Left lung (tissue), 10 donors: ENCODE data around the gene PAM16. TPM values are rescaled to one million over a fixed set of nuclear protein-coding genes. Genes with fewer than 3 reads are reported as not detected.

Experiments
- ATAC-seq: fragments of 200-7000 bp; cut with Tn5 transposase; one replicate; pipeline ENCODE4 v1.9.1; 2020; ENCODE audit warnings: moderate library complexity
- DNase-seq, 4 donors: peaks; one replicate each; pipeline ENCODE4 v3.0.0-alpha.2; 2013 to 2020
- H3K27ac ChIP-seq, 2 donors: fragments of 200-600 bp; sonication (generic) in 1 of 2; one replicate each; pipeline versions ENCODE4 v1.5.0 to v1.8.0; 2020 to 2021
- H3K27me3 ChIP-seq, 2 donors: fragments of 200-600 bp; sonication (generic) in 1 of 2; one replicate each; pipeline versions ENCODE4 v1.5.0 to v1.8.0; 2020 to 2021
- H3K36me3 ChIP-seq, 2 donors: fragments of 200-600 bp; sonication (generic) in 1 of 2; one replicate each; pipeline versions ENCODE4 v1.5.0 to v1.8.0; 2020 to 2021
- H3K4me1 ChIP-seq, 2 donors: fragments of 200-600 bp; one replicate each; pipeline ENCODE4 v1.8.0; 2021
- H3K4me3 ChIP-seq, 2 donors: fragments of 200-600 bp; sonication (generic) in 1 of 2; one replicate each; pipeline versions ENCODE4 v1.5.0 to v1.8.0; 2020 to 2021; ENCODE audit warnings: mild to moderate bottlenecking in 1 of 2
- H3K9me3 ChIP-seq, 2 donors: fragments of 200-600 bp; sonication (generic) in 1 of 2; one replicate each; pipeline versions ENCODE4 v1.5.0 to v1.8.0; 2020 to 2021
- CTCF ChIP-seq, 2 donors: fragments of 200-600 bp; sonication (generic) in 1 of 2; IDR thresholded peaks; one replicate each; pipeline versions ENCODE4 v1.5.0 to v1.8.0; 2021; ENCODE audit warnings: antibody characterized with exemption in 2 of 2
- intact Hi-C, 2 donors: fragments of 100-400 bp; cut with DNase I; formaldehyde crosslinking; loops; one replicate each; pipeline versions ENCODE4 v1.11.2 to v1.14.2; 2022
- polyA plus RNA-seq, 6 donors: library from polyadenylated mRNA; unstranded; fragments of 120-200 nt; gene quantifications; one replicate each; pipeline ENCODE4 v1.2.1, GENCODE V29; 2013; ENCODE audit not compliant: insufficient read length in 6 of 6
- total RNA-seq, 2 donors: library from RNA; stranded (reverse); fragmentation: NEBNext Ultra II Directional; extraction: Animal tissue kit (Norgen Biotek cat#: 25700); gene quantifications; one replicate each; pipeline ENCODE4 v1.2.1, GENCODE V29; 2021
- donor health status: DM: no; HTN: yes; CAD: no.
- donor health status: DM: no; HTN: no; CAD: no.

PAM16 gene
- total and polyA plus RNA-seq, 8 donors, result 19.1 to 44.6 (median 29.8) TPM

GRCh38 chr16:4382795-4383357 lies 31.8 kb upstream of the PAM16 start:
- Histone ChIP-seq H3K9me3 (no peaks in the 10 kb centered on the region), H3K27me3 (no peaks in the 10 kb centered on the region), H3K4me1 (peaks cover 0 to 17% of the 10 kb centered on the region in 2 donors), H3K4me3 (no peak overlapping the region), H3K36me3 (peaks cover 0 to 95% of the 10 kb centered on the region in 2 donors), H3K27ac (no peak overlapping the region)
- intact Hi-C loops, result no loop called here
- no peak for TF ChIP-seq CTCF (IDR thresholded peaks at IDR 0.05)
- no peak for ATAC-seq
- DNase-seq, result no peak

- Histone ChIP-seq H3K4me1 (peaks cover 0 to 20% of the 10 kb centered on the region in 2 donors), H3K27ac (no peak overlapping the region), H3K27me3 (no peaks in the 10 kb centered on the region), H3K9me3 (no peaks in the 10 kb centered on the region), H3K4me3 (no peak overlapping the region), H3K36me3 (peaks cover 0 to 93% of the 10 kb centered on the region in 2 donors)
- DNase-seq (no peak), ATAC-seq (no peak)
- TF ChIP-seq CTCF (IDR thresholded peaks at IDR 0.05), result no peak
- intact Hi-C loops, result no loop called here
Observed at GRCh38 chr16:4381935-4382794, 31.0 kb upstream of the PAM16 start.

GRCh38 chr16:4381072-4381934 lies 30.2 kb upstream of the PAM16 start:
- peaks cover 7 to 29% of the 10 kb centered on the region in 2 donors for H3K4me1 ChIP-seq
- ATAC-seq (no peak), DNase-seq (no peak)
- peaks cover 0 to 84% of the 10 kb centered on the region in 2 donors for H3K36me3 ChIP-seq
- no peak overlapping the region for H3K27ac ChIP-seq
- no peaks in the 10 kb centered on the region for H3K27me3 ChIP-seq
- TF ChIP-seq CTCF (IDR thresholded peaks at IDR 0.05), result no peak
- H3K9me3 ChIP-seq, result no peaks in the 10 kb centered on the region
- intact Hi-C loops, result no loop called here
- H3K4me3 ChIP-seq, result no peak overlapping the region

GRCh38 chr16:4380119-4381063 lies 29.3 kb upstream of the PAM16 start:
- H3K27ac ChIP-seq, result no peak overlapping the region

More at GRCh38 chr16:4380119-4381063, 29.3 kb upstream of the PAM16 start:
- no peak for TF ChIP-seq CTCF (IDR thresholded peaks at IDR 0.05)
- Histone ChIP-seq H3K4me3 (no peak overlapping the region), H3K4me1 (peaks cover 16 to 38% of the 10 kb centered on the region in 2 donors), H3K36me3 (peaks cover 0 to 81% of the 10 kb centered on the region in 2 donors), H3K27me3 (no peaks in the 10 kb centered on the region), H3K9me3 (no peaks in the 10 kb centered on the region)
- ATAC-seq (no peak), DNase-seq (no peak)
- intact Hi-C loops, result no loop called here
